ENCODE results near the gene SMIM29.

- TF ChIP-seq EZH2 (IDR thresholded peaks at IDR 0.05; ENCODE audit: low read length) (no peak), CTCF (optimal IDR thresholded peaks at IDR 0.05 in 1 of 3, IDR thresholded peaks at IDR 0.05 in 1 of 3, conservative IDR thresholded peaks at IDR 0.05 in 1 of 3; ENCODE audit: extremely low read depth in 1 of 3, insufficient read depth in 2 of 3, low read length in 3 of 3) (no peak)
These were observed 31.4 kb upstream of the SMIM29 start for GRCh38 chr6:34280216-34280615.
